Effector CD8-positive, alpha-beta T cell (primary cell): ENCODE data around the gene ARRDC2.
"Not testable (repeated sequence)": the region's sequence is repeated elsewhere in the genome, so short reads cannot be mapped to it uniquely, and the experiment has no call there.

ENCODE experiments used
- DNase-seq: peaks from one replicate; lab custom pipeline; 2025; lab: John Stamatoyannopoulos, UW
- total RNA-seq, 4 experiments: gene quantifications; one replicate each; lab custom pipeline; 2026; lab: John Stamatoyannopoulos, UW

Gene ARRDC2
- 124 to 303 (median 154) reads per million in 4 experiments for total RNA-seq

DNA sequence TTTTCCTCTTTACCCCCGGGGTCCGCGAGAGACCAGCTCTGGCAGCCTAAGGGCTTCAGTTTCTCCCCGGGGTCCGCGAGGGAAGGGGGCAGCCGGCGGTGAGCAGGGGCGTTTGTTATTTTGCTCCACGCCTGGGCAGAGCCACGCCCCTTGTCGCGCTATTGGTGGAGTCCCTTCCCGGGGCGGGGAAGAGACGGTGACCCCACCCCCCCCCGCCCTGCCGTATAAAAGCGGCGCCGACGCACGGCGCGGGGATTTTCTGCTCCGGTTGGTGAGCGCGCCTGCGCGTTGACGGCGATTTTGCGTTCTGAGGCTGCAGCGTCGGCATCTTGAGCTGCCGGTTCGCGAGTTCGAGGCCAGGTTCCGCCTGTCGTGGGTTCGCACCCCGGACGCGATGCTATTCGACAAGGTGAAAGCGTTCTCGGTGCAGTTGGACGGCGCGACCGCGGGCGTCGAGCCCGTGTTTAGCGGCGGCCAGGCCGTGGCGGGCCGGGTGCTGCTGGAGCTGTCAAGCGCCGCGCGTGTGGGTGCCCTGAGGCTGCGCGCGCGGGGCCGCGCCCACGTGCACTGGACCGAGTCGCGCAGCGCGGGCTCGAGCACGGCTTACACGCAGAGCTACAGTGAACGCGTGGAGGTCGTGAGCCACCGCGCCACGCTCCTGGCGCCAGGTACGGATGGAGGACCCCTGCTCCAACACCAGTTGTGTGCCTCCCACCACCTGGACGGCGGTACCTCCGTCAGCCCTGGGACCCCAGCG lies at the start of gene ARRDC2:
Gene ARRDC2, plus strand, starts transcription at position 254 of the 757 bp plus-strand sequence. Its CDS starts 141 bp downstream, at position 395.
- DNase-seq: peak; percentile 92

GRCh38 chr19:17963936-17964691 lies 43.9 kb upstream of the ARRDC2 start:
- no peak for DNase-seq

GRCh38 chr19:17965370-17966128 lies 42.4 kb upstream of the ARRDC2 start:
- no peak for DNase-seq

DNA sequence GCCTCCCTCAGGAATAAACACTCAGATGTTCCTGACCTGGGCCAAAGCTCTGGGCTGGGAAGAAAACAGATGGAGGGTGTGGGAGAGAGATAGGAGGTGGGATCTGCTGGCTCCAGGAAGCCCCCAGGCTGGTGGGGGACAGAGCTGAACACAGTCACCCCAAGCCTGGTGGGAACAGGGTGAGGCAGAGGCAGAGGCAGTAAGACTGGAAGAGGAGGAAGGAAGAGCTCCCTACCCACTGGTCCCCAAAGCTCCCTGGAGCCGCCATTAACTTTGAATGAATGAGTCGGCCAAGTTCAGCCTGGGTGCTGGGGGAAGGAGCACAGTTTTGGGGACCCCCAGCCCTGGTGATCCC lies 41.9 kb upstream of the ARRDC2 start:
- DNase-seq: no peak

DNA sequence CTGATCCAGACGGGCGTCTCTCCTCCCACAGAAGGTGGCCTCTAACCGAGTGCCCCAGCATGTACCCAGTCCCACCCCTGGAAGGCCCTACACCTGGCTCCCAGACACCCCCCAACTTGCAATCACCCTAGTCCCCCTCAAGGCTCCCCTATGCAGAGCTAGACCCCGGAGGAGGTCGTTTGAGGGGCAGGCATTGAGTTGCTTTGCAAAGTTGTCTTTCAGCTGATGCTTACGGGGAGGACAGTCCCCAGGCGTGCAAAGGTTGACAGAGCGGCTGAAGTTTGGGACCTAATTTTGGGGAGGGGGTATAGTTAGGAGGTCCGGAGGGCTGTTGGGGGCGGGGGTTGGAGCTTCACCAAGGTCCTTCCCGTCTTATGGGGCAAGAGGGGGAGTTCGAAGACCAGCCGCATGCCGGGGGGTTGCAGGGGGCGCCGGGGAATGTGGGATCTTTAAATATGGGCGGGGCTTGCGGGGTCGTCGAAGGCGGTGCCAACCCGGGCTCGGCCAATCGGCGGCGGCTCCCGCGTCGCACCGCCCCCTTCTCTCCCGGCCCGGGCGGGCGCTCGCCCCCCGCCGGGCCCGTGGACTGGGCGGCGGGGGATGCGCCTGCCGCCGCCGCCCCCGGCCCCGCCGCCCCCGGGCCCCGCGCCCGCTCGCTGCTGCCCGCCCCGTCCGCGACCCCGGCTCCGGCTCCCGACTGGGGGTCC lies 41.3 kb upstream of the ARRDC2 start, which contains the start of gene KCNN1:
Gene KCNN1, plus strand, starts transcription at position 558 of the 707 bp plus-strand sequence. CDS start 6,782 bp downstream, outside the sequence.
- no peak for DNase-seq

DNA sequence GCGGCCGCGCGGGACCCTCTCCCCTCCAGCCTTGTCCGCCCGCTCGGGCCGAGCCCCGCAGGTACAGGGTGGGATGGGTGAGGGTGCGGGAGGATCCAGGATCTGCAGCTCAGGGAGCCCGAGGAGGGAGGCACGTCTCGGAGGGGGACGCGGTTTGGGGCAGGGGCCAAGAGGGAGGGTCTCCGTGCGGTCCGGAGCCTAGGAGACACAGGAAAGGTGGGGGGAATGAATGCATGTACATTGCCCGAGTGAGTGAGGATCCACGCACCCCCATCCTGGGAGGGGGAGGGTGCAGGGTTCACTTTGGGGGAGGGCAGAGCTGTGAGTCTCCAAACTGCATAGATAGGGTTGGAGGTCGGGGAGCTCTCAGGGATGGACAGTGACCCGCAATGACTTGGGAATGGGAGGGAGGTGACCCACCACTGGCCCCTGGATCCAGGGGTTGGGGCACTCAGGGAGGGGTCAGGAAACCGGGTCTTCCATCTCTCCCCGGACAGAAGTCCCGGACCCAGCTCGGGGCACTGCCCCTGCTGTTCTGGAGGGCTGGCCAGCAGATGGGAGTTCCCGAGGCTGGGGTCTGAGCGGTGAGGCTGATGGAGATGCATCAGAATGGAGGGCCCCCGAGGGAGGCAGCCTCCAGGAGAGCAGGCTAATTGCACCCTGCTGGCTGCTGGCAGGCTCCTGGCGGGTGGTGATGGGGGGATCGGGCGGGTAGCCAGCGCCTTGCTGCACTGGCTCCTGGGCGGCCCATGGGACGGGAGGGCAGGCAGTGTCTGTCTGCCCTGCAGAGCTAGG lies 40.5 kb upstream of the ARRDC2 start:
- DNase-seq: no peak

DNA sequence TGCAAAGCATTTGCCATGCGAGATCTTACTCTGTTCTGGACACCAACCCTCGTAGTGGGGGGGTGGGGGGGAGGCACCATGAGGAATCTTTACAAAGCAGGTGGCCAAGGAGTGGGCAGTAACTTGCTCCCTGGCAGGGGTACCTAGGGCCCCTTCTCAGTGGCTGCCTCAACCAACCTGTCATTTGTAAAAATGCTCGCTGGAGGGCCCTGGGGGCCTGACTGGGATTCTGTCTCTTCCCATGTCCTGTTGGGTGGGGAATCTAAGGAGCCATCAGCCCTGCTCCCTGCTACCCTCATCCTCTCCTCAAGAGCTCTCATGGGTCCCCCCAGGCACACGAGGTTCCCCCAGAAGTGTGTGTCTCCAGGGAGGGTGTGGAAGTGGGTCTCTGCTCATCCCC lies 39.6 kb upstream of the ARRDC2 start:
- no peak for DNase-seq

DNA sequence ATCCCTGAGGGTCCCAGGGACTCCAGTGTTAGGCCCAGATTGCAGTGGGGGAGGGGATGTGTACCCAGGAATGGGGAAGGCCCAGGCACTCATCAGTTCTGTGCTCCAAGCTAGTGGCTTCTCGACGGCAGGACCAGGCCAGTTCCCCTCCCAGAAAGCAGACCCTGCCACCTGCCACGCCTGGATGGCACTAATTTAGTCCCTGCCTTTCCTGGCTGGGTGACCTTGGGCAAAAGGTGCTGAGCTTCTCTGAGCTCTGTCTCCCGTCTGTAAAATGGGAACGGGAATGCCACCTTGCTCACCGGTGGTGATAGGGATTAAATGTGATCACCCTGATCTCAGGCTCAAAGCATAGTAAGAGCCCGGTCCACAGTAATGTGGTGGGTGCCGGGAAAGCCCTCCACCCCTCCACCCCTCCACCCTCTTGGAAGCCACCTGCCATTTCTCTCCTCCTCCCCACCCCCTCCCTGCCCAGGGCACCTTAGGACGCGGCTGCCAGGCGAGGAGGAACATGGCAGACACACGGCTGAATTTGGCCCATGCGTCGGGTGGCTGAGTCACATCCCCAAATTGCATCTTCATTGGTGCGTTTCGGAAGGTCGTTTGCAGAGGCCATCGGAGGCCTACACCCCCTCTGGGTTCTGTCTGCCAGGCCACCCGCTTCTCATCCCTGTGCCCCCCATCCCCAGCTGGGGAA lies 38.7 kb upstream of the ARRDC2 start:
- DNase-seq: no peak

DNA sequence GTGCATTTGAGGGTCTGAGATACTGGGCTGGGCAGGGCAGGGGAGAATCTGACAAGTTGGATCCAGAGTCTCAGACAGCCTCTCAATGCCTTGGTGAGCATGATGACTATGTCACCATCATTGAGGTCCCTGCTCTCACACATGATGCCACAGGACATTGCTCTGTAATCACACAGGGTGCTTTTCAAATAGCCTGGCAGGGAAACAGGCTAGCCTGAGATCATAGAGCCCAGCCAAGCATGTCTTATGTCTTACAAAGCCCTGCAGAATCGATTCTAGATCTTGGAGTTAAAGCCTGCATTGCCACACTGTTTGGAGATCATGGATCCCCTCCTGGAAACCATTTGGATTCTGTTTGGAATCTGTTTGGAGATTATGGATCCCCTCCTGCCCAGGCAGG lies 35.7 kb upstream of the ARRDC2 start:
- no peak for DNase-seq

DNA sequence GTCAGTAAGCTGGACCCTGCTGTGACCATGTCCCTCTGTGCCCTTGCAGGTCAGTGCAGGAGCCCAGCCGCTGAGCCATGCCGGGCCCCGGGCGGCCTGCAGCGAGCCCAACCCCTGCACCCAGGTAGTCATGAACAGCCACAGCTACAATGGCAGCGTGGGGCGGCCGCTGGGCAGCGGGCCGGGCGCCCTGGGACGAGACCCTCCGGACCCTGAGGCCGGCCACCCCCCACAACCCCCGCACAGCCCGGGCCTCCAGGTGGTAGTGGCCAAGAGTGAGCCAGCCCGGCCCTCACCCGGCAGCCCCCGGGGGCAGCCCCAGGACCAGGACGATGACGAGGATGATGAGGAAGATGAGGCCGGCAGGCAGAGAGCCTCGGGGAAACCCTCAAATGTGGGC lies 34.2 kb upstream of the ARRDC2 start:
- no peak for DNase-seq

DNA sequence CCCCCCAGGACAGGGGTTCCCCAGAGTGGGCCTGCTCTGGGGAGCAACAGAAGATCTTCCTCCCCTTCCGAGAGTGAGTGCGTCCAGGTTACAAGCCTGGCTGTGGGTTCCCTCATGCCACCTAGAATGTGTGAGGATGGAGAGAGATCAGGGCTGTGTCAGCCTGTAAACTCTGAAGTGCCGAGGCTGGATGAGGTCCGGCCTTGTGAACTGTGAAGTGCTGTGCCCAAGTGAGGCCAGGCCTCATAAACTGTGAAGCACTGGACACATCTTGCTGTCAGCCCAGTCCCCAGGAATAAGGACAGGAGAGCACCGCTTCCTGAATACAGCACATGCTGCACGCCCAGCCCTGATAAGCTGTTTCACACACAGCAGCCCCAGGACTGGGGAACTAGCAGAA lies 33.4 kb upstream of the ARRDC2 start:
- no peak for DNase-seq

DNA sequence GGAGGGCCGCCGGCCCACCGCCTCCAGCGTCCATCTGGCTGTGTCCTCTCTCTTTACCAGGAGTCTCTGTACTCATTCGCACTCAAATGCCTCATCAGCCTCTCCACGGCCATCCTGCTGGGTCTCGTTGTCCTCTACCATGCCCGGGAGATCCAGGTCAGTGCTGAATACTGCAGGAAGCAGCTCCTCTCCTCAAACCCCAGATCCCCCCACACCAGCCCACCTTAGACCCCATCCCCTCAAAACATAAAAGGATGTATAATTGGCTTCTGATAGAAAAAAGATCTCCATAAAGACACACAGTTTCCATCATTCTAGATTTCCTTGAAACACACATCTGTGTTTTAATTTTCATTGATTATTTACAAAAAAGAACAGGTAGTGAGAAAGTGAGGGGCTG lies 32.9 kb upstream of the ARRDC2 start:
- DNase-seq: no peak

DNA sequence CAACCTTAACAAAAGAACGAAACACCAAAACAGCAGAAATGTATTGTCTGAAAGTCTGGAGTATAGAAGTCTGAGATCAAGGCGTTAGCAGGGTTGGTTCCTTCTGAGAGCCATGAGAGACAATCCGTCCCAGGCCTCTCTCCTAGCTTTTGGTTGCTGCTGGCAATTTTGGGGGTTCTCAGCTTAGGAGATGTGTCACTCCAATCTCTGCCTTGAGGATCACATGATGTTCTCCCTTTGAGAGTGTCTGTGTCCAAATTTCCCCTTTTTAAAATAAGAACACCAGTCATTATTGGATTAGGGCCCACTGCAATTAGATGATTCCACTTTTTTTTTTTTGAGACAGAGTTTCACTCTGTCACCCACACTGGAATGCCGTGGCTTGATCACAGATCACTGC lies 30.9 kb upstream of the ARRDC2 start:
- no peak for DNase-seq

DNA sequence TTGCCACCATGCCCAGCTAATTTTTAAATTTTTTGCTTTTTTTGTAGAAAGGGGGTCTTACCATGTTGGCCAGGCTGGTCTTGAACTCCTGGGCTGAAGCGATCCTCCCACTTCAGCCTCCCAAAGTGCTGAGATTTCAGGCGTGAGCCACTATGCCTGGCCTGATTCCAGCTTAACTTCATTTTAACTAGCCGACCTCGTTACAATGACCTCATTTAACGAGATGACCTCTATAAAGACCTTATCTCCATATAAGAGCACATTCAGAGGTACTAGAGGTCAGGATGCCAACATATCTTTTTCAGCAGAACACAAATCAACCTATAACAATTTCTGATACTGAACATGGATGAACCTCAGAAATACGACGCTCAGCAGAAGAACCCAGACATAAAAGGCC lies 30.5 kb upstream of the ARRDC2 start:
- DNase-seq: no peak

DNA sequence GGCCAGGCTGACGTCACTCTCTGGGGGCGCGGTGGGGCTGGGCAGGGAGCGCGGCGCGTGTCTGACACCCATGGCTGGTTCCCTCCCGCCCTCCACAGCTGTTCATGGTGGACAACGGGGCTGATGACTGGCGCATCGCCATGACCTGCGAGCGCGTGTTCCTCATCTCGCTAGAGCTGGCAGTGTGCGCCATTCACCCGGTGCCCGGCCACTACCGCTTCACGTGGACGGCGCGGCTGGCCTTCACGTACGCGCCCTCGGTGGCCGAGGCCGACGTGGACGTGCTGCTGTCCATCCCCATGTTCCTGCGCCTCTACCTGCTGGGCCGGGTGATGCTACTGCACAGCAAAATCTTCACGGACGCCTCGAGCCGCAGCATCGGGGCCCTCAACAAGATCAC lies 26.4 kb upstream of the ARRDC2 start:
- DNase-seq: no peak

DNA sequence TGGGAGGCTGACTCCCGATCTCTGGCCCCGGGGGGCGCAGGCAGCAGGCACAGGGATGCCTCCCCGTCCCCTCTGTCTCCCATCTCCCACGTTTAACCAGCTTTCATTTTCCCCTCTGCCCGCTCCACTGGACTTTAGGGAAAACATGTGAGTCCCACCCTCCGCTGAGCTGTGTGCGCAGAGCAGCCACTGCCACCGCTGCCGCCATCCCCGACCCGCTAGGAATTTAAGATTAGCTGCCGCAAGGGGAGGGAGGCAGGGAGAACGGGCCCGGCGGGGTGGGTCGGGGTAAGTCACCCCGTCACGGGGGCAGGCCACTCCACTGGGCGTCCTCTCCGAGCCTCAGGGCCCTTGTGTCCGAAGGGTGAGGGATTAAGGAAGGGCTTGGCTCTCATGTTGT lies 25.5 kb upstream of the ARRDC2 start:
- no peak for DNase-seq

- DNase-seq: no peak
Observed at GRCh38 chr19:17985037-17985818, 22.7 kb upstream of the ARRDC2 start.

DNA sequence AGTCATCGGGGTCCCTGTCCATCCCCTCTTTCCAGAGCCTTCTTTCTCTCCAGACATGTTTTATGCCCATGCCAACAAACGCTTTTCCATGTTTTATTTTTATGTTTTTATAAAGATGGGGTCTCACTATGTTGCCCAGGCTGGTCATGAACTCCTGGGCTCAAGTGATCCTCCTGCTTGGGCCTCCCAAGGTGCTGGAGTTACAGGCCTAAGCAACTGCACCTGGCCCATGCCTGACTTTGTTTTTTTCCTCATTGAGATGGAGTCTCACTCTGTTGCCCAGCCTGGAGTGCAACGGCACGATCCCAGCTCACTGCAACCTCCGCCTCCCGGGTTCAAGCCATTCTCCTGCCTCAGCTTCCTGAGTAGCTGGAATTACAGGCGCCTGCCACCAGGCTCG lies 21.4 kb upstream of the ARRDC2 start:
- DNase-seq: not testable (repeated sequence)

DNA sequence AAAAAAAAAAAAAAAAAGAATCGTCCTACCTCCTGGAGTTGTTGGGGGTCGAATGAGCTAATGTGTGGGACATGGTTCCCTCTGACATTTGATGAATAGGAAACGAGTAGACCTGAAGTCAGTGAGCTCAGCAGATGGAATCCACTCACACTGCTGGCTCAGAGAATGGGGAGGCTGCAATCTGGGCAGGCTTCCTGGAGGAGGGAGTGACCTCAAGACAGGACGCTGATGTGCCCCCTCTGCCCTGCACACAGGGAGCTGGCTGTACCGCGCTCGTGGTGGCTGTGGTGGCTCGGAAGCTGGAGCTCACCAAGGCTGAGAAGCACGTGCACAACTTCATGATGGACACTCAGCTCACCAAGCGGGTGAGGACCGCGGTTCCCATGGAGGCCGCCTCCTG lies 19.8 kb upstream of the ARRDC2 start:
- no peak for DNase-seq
